ENCODE results near the gene CYP27C1.

- TF ChIP-seq POLR2A (IDR thresholded peaks at IDR 0.05; ENCODE audit: low read depth, low read length) (no peak), POLR2AphosphoS5 (IDR thresholded peaks at IDR 0.05; ENCODE audit: low read depth, low read length) (no peak), POU2F2 (IDR thresholded peaks at IDR 0.05; ENCODE audit: low read depth, low read length) (no peak), TAF1 (IDR thresholded peaks at IDR 0.05; ENCODE audit: low read depth, low read length) (no peak), PAX5 (IDR thresholded peaks at IDR 0.05; ENCODE audit: insufficient read depth, low read length, severe bottlenecking) (no peak)
These were observed 44.9 kb downstream of the CYP27C1 start for GRCh38 chr2:127175041-127175721.

Data from GM12891 (cell line).